Psoas muscle (tissue), 8 donors: ENCODE data around the gene EBLN1. TPM values are rescaled to one million over a fixed set of nuclear protein-coding genes. Genes with fewer than 3 reads are reported as not detected.

ENCODE experiments used
- ATAC-seq, 4 donors: fragments of 200-7000 bp; cut with Tn5 transposase; one replicate each; pipeline ENCODE4 v1.9.1; 2020; ENCODE audit warnings: moderate library complexity in 3 of 4, mild to moderate bottlenecking in 2 of 4
- DNase-seq, 2 donors: peaks; one replicate each; pipeline ENCODE4 v3.0.0-alpha.2; 2020
- H3K27ac ChIP-seq: fragments of 200-600 bp; one replicate; pipeline ENCODE4 v1.8.0; 2022
- H3K27me3 ChIP-seq, 3 donors: fragments of 200-600 bp in 1 of 3; one replicate each; pipeline versions ENCODE4 v1.6.1 to v1.8.0; 2013 to 2022; ENCODE audit warnings: low read length in 2 of 3, mild to moderate bottlenecking in 2 of 3, moderate library complexity in 1 of 3; ENCODE audit not compliant: insufficient read depth in 3 of 3
- H3K36me3 ChIP-seq, 2 donors: fragments of 200-600 bp in 1 of 2; one replicate each; pipeline versions ENCODE4 v1.6.1 to v1.8.0; 2013 to 2022; ENCODE audit warnings: low read depth in 1 of 2, mild to moderate bottlenecking in 1 of 2, moderate library complexity in 1 of 2; ENCODE audit not compliant: insufficient read depth in 1 of 2
- H3K4me1 ChIP-seq: fragments of 200-600 bp; one replicate; pipeline ENCODE4 v1.8.0; 2022
- H3K4me3 ChIP-seq: fragments of 200-600 bp; one replicate; pipeline ENCODE4 v1.8.0; 2022; ENCODE audit warnings: mild to moderate bottlenecking
- H3K9me3 ChIP-seq: fragments of 200-600 bp; one replicate; pipeline ENCODE4 v1.8.0; 2022
- WGBS, 3 donors: extraction: QIAGEN DNeasy Blood & Tissue Kit; methylation state at CpG; one replicate each; pipeline versions ENCODE4 v1.1.6 to v1.1.7; 2013; 5-methylcytosine and 5-hydroxymethylcytosine counted together
- intact Hi-C, 2 donors: fragments of 100-400 bp; cut with DNase I; formaldehyde crosslinking; loops; one replicate each; pipeline versions ENCODE4 v1.11.0 to v1.14.2; 2022
- polyA plus RNA-seq, 3 donors: library from polyadenylated mRNA; stranded (reverse); fragments of 200-250 nt; gene quantifications; one replicate each; pipeline ENCODE4 v1.2.3, GENCODE V29; 2013
- total RNA-seq, 4 donors: library from RNA; stranded (reverse); fragmentation: NEBNext Ultra II Directional in 2 of 4; extraction: Animal tissue kit (Norgen Biotek cat#: 25700) in 2 of 4; gene quantifications; one replicate each; pipeline versions ENCODE4 v1.2.1 to v1.2.4, GENCODE V29; 2021 to 2023
- TF ChIP-seq, protein P1 (sequence below): fragments of 200-600 bp; IDR thresholded peaks from one replicate; pipeline ENCODE4 v1.8.0; 2022; ENCODE audit warnings: antibody characterized with exemption
- donor health status: healthy with polysubstance abuse.
- donor health status: DM: no; HTN: no; CAD: no; lungs with moderate emphysema.
- donor health status: Bipolar disorder and iron deficiency.
- donor health status: healthy.
- donor health status: DM: yes; HTN: yes; CAD: no.
- donor health status: DM: no; HTN: no; CAD: no.
- donor health status: DM: no; HTN: no; CAD: no.
- donor health status: DM: yes; HTN: yes; CAD: no.

EBLN1 gene
- total and polyA plus RNA-seq, 7 donors: not detected

DNA sequence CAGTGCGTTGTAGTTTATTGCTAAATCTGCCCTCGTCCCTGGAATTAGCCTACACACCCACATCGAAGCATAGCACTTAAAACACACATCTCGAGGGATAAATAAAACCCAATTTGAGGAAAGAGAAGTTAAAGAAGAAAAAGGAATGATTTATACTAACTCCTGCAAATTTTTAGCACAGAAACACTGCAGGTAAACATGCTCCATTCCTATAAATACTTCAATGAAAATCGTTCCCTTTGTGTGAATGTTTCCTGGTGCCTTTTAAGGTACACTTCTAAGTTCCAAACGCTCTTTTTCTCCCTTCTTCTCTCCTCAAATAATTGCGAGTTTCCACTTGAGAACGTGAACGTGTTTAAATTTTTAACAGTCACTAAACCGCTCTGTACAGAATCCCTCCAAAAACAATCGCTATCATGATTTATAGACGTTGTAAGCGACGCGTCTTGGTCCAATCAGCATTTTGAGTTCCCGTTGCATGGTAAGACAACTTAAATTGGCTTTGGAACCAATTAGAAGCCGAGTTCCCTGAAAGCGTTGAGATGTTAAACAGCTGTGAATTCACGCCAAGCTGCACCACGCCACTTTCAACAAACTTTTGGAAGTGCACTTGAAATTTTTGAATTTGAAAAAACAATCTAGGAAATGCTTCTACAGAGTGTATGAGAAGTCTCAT, 12.5 kb upstream of the EBLN1 start:
- H3K27me3 ChIP-seq: no peaks in the 10 kb centered on the region
- WGBS, 3 donors: 0 to 2% (median 1%) methylated on average over 20 of the region's 20 CpGs
- H3K4me1 ChIP-seq: no peaks in the 10 kb centered on the region
- H3K36me3 ChIP-seq: no peaks in the 10 kb centered on the region
- TF ChIP-seq, protein P1, sequence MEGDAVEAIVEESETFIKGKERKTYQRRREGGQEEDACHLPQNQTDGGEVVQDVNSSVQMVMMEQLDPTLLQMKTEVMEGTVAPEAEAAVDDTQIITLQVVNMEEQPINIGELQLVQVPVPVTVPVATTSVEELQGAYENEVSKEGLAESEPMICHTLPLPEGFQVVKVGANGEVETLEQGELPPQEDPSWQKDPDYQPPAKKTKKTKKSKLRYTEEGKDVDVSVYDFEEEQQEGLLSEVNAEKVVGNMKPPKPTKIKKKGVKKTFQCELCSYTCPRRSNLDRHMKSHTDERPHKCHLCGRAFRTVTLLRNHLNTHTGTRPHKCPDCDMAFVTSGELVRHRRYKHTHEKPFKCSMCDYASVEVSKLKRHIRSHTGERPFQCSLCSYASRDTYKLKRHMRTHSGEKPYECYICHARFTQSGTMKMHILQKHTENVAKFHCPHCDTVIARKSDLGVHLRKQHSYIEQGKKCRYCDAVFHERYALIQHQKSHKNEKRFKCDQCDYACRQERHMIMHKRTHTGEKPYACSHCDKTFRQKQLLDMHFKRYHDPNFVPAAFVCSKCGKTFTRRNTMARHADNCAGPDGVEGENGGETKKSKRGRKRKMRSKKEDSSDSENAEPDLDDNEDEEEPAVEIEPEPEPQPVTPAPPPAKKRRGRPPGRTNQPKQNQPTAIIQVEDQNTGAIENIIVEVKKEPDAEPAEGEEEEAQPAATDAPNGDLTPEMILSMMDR: no peak
- peak overlapping the region; percentile 82 for H3K4me3 ChIP-seq
- intact Hi-C loops: loop anchor here (5.0 kb wide), 2 partner anchors 87 to 223 kb away; partner anchors contain the start of gene COMMD3 (in 1 of the 2)
- no peaks in the 10 kb centered on the region for H3K9me3 ChIP-seq
- ATAC-seq: peak in 1 of 4 donors; percentile 44
- no peak for DNase-seq
- H3K27ac ChIP-seq: peak overlapping the region; percentile 91

DNA sequence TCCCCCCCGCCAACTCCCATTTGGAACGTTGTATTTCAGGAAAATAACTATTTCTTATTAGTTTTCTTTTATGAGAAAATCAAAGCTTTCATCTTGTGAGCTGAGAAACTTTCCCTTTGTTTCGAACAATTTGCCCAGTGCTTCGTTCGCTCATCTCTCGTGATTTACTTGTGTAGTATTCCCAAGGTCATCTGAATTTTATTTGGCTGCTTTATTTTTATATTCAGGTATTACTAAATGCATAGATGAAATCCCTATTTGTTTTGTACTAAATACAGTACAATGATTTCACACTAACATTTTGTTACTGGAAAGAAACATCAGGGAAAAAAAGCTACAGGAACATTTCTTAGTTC, 12.0 kb upstream of the EBLN1 start:
- H3K4me3 ChIP-seq: peak overlapping the region; percentile 82
- 1 to 4% (median 3%) methylated on average over 6 of the region's 6 CpGs for WGBS, 3 donors
- H3K27ac ChIP-seq: peak overlapping the region; percentile 91
- H3K9me3 ChIP-seq: no peaks in the 10 kb centered on the region
- TF ChIP-seq, protein P1: no peak
- no peaks in the 10 kb centered on the region for H3K36me3 ChIP-seq
- H3K4me1 ChIP-seq: no peaks in the 10 kb centered on the region
- H3K27me3 ChIP-seq: no peaks in the 10 kb centered on the region
- intact Hi-C loops: loop anchor here (2.0 to 10.0 kb wide), 4 partner anchors 87 to 225 kb away; partner anchors contain the start of genes COMMD3 (in 2 of the 2) and DNAJC1 (in 1 of the 2)
- DNase-seq: no peak
- no peak for ATAC-seq

DNA sequence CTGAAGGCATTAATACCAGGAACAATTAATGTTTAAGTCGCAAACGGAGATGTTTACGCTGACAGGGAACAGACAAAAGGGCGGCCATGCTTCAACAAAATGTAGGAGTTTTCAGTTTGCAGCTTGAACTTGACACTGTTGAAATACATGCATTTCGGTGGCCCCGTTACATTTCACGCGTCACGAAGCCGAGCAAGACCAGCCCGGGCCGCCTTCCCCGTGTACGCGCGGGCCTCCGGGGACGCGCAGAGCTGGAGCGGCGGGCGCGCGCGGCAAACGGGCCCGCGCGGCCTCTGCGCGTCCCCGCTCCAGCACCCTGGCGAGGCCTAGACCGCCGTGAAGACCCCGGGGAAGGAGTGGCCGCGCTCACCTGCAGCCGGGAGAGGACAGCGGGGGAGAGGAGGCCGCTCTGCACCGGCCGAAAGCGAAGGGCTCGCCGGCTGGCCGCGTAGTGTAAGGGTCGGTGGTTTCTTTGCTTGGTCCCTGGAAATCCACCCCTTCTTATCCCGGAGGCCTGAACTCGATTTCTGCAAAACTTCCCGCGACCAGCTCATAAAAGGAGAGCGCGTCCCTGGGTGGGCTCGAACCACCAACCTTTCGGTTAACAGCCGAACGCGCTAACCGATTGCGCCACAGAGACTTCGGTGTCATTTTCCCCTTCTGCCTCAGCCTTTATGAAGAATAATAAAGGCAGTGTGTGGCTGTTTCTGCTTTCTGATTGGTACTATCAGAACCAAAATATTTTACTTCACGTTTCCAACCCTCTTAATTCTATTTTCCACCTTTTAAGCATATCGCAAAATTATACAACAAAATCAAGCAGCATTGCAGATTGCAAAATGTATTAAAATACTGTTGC, 11.4 kb upstream of the EBLN1 start:
- TF ChIP-seq, protein P1: no peak
- Histone ChIP-seq H3K4me1 (no peaks in the 10 kb centered on the region), H3K9me3 (no peaks in the 10 kb centered on the region), H3K27ac (peak overlapping the region; percentile 91), H3K27me3 (no peaks in the 10 kb centered on the region), H3K36me3 (no peaks in the 10 kb centered on the region), H3K4me3 (peak overlapping the region; percentile 82)
- peak; percentile 98 to 99 (median 98) for ATAC-seq
- 0 to 1% (median 0%) methylated on average over 55 to 65 of the region's 65 CpGs for WGBS, 3 donors
- DNase-seq: peak; percentile 83 to 92
- intact Hi-C loops: loop anchor here (2.0 to 10.0 kb wide), 2 partner anchors 88 to 224 kb away; partner anchors contain the start of genes COMMD3 (in 1 of the 2) and DNAJC1 (in 1 of the 2)

DNA sequence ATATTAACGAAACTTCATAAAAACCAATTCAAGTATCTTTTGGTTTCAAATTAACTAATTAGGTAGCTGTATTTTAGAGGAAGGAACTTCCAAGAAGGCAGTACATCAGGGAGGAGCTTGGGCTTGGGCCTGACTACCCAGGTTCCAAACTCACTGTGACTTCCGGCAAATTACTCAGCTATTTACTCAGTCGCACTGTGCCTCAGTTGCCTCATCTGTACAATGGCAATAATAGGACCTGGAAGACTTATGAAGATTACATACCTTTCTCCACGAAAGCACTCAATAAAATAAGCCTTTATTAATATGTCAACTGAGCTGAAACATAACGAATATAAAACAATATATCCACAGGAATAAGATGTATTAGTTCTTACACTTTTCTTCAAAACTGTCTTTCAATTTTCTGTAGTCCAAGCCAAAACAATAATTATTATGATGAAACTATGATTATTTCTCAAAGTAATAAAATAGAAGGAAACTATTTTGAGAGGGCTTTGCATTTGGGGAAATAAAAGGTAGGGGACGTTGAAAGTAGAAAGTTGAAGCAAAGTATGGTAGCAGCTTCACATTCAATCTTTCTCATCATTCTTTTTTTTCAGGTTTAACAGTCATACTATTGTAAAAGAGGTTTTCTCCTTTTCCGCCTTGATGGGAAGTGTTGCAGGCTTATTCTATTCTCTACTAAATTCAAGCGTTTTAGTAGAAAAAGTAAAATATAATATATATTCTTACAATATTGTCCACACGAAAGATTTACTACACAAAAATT, 10.5 kb upstream of the EBLN1 start:
- H3K27me3 ChIP-seq: no peaks in the 10 kb centered on the region
- no peaks in the 10 kb centered on the region for H3K9me3 ChIP-seq
- H3K4me1 ChIP-seq: no peaks in the 10 kb centered on the region
- H3K27ac ChIP-seq: peak overlapping the region; percentile 91
- intact Hi-C loops: loop anchor here (2.0 to 10.0 kb wide), 2 partner anchors 88 to 224 kb away; partner anchors contain the start of genes COMMD3 (in 1 of the 2) and DNAJC1 (in 1 of the 2)
- no peak for DNase-seq
- TF ChIP-seq, protein P1: no peak
- peak overlapping the region; percentile 82 for H3K4me3 ChIP-seq
- WGBS, 3 donors: 47 to 57% (median 50%) methylated on average over 9 of the region's 9 CpGs
- ATAC-seq: no peak
- no peaks in the 10 kb centered on the region for H3K36me3 ChIP-seq
